Spleen (tissue), 11 donors: Measurements from ENCODE around the gene DPP9. TPM values are rescaled to one million over a fixed set of nuclear protein-coding genes. Genes with fewer than 3 reads are reported as not detected.

Source experiments
- DNase-seq: peaks from one replicate; pipeline ENCODE4 v3.0.0-alpha.2; 2020
- H3K27ac ChIP-seq, 8 donors: fragments of 200-600 bp; sonication (generic) in 7 of 8; 1 replicate in 4 of 8; 2 replicates in 4 of 8; pipeline versions ENCODE4 v1.5.0 to v1.8.0; 2016 to 2021; ENCODE audit warnings: inconsistent platforms in 4 of 8, mild to moderate bottlenecking in 4 of 8, moderate library complexity in 1 of 8
- H3K27me3 ChIP-seq, 7 donors: fragments of 200-600 bp; sonication (generic) in 6 of 7; replicated peaks in 1 of 7; 1 replicate in 4 of 7; 2 replicates in 3 of 7; pipeline versions ENCODE4 v1.5.0 to v1.8.0; 2016 to 2021; ENCODE audit warnings: inconsistent platforms in 3 of 7, mild to moderate bottlenecking in 1 of 7
- H3K36me3 ChIP-seq, 6 donors: fragments of 200-600 bp; sonication (generic) in 5 of 6; 1 replicate in 4 of 6; 2 replicates in 2 of 6; pipeline versions ENCODE4 v1.5.0 to v1.8.0; 2016 to 2021; ENCODE audit warnings: inconsistent platforms in 2 of 6
- H3K4me1 ChIP-seq, 6 donors: fragments of 200-600 bp; sonication (generic) in 5 of 6; 1 replicate in 3 of 6; 2 replicates in 3 of 6; pipeline versions ENCODE4 v1.5.0 to v1.8.0; 2016 to 2021; ENCODE audit warnings: inconsistent platforms in 3 of 6
- H3K4me3 ChIP-seq, 8 donors: fragments of 200-600 bp; sonication (generic) in 7 of 8; 1 replicate in 4 of 8; 2 replicates in 4 of 8; pipeline versions ENCODE4 v1.5.0 to v1.8.0; 2016 to 2021; ENCODE audit warnings: inconsistent platforms in 4 of 8, mild to moderate bottlenecking in 4 of 8, moderate library complexity in 2 of 8
- H3K9me3 ChIP-seq, 8 donors: fragments of 200-600 bp; sonication (generic) in 7 of 8; 1 replicate in 4 of 8; 2 replicates in 4 of 8; pipeline versions ENCODE4 v1.5.0 to v1.8.0; 2016 to 2021; ENCODE audit warnings: inconsistent platforms in 4 of 8
- CTCF ChIP-seq, 11 experiments: fragments of 200-600 bp in 7 of 11; fragments of 450-650 bp in 4 of 11; sonication (generic) in 4 of 11; IDR thresholded peaks in 8 of 11; conservative IDR thresholded peaks in 3 of 11; 1 replicate in 7 of 11; 2 replicates in 4 of 11; pipeline versions ENCODE4 v1.4.0 to v1.8.0; 2016 to 2021; ENCODE audit warnings: antibody characterized with exemption in 11 of 11, inconsistent platforms in 4 of 11, mild to moderate bottlenecking in 1 of 11
- POLR2A ChIP-seq, 3 donors: fragments of 450-650 bp; IDR thresholded peaks; one replicate each; pipeline ENCODE4 v1.5.1; 2017; ENCODE audit warnings: antibody characterized with exemption in 3 of 3, mild to moderate bottlenecking in 1 of 3
- POLR2AphosphoS5 ChIP-seq, 3 donors: sonication (generic); formaldehyde crosslinking; IDR thresholded peaks; one replicate each; pipeline ENCODE4 v1.5.1; 2017; ENCODE audit warnings: antibody characterized with exemption in 3 of 3
- WGBS, 5 donors: extraction: QIAGEN DNeasy Blood & Tissue Kit in 3 of 5; methylation state at CpG; one replicate each; pipeline versions ENCODE4 v1.1.5 to v1.1.7; 2013 to 2018; 5-methylcytosine and 5-hydroxymethylcytosine counted together
- intact Hi-C: fragments of 100-400 bp; cut with DNase I; formaldehyde crosslinking; loops from one replicate; pipeline ENCODE4 v1.15.0; 2023; ENCODE audit warnings: low total_unique reads
- polyA plus RNA-seq, 3 donors: library from polyadenylated mRNA; stranded (reverse); fragments of 200-250 nt; gene quantifications; one replicate each; pipeline ENCODE4 v1.2.1, GENCODE V29; 2013
- total RNA-seq, 7 donors: library from RNA; depleted of rRNA in 3 of 7; stranded (reverse); fragments of >200 nt in 3 of 7; fragmentation: NEBNext Ultra II Directional in 4 of 7; extraction: Animal tissue kit (Norgen Biotek cat#: 25700) in 4 of 7; gene quantifications; one replicate each; pipeline versions ENCODE4 v1.1.0 to v1.2.1, GENCODE V29; 2016 to 2021
- donor health status: healthy with polysubstance abuse.
- donor health status: DM: no; HTN: no; CAD: no; lungs with moderate emphysema.
- donor health status: DM: no; HTN: no; CAD: no.
- donor health status: Bipolar disorder and iron deficiency.
- donor health status: healthy.
- donor health status: DM: no; HTN: no; CAD: no.
- donor health status: DM: yes; HTN: yes; CAD: no.

Gene DPP9
- total and polyA plus RNA-seq, 10 donors, result 22.8 to 89.9 (median 64.9) TPM

DNA sequence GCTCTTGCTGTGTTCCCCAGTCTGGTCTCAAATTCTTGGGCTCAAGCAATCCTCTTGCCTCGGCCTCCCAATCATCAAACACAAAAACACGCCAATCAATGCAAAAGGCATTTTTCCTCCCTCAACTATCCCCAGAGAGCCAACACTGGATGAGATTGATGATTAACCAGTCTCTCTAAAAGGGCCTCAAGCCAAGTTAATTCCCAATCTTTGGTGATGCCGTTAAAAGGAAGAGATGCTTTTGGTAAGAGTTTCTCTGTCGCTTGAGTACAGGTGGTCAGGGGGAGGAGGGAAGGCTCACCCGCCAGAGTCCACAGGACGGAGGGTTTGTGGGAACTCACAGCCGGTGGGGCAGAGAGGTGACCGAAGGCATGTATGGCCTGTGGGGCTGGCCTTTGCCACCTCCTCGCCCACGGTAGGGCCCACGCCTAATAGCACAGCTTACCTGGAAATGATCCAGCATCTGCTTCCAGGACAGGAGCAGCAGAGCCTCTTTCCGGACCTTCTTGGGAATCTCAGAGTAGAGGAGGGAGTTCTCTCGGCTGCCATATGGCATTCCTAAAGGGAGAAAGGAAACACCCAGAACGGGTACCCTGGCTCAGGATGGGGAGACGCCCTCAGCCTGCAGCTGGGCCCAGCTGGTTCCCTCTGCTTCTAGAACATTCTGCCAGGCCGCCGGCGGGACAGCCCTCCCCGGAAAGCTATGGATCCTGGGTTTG is 18.1 kb downstream of the DPP9 start:
- H3K27ac ChIP-seq, result no peak overlapping the region
- TF ChIP-seq POLR2AphosphoS5 (IDR thresholded peaks at IDR 0.05) (peak in 1 of 3 donors; percentile 14), CTCF (IDR thresholded peaks at IDR 0.05 in 8 of 11, conservative IDR thresholded peaks at IDR 0.05 in 3 of 11) (no peak), POLR2A (IDR thresholded peaks at IDR 0.05) (no peak)
- WGBS, 5 donors, result 91 to 96% (median 94%) methylated on average over 18 to 19 of the region's 19 CpGs

GRCh38 chr19:4704317-4704673 is 19.3 kb downstream of the DPP9 start:
- intact Hi-C loops, result no loop called here
- Histone ChIP-seq H3K36me3 (peaks cover 0 to 99% (median 72%) of the 10 kb centered on the region in 6 donors), H3K27me3 (no peaks in the 10 kb centered on the region), H3K27ac (no peak overlapping the region), H3K9me3 (no peaks in the 10 kb centered on the region), H3K4me3 (no peak overlapping the region), H3K4me1 (peaks cover 7 to 18% (median 12%) of the 10 kb centered on the region in 6 donors)
- 80 to 91% (median 87%) methylated on average over 9 of the region's 9 CpGs for WGBS, 5 donors
- TF ChIP-seq POLR2AphosphoS5 (IDR thresholded peaks at IDR 0.05) (no peak), POLR2A (IDR thresholded peaks at IDR 0.05) (no peak), CTCF (IDR thresholded peaks at IDR 0.05 in 8 of 11, conservative IDR thresholded peaks at IDR 0.05 in 3 of 11) (no peak)
- DNase-seq, result no peak

More for the DNA sequence above, 18.1 kb downstream of the DPP9 start:
- no peak overlapping the region for H3K4me3 ChIP-seq
- H3K36me3 ChIP-seq, result peaks cover 0 to 99% (median 67%) of the 10 kb centered on the region in 6 donors
- no peaks in the 10 kb centered on the region for H3K9me3 ChIP-seq
- intact Hi-C loops, result no loop called here
- peaks cover 11 to 30% (median 25%) of the 10 kb centered on the region in 6 donors for H3K4me1 ChIP-seq
- no peak for DNase-seq
- H3K27me3 ChIP-seq, result no peaks in the 10 kb centered on the region

GRCh38 chr19:4703671-4704316 is 19.8 kb downstream of the DPP9 start:
- Histone ChIP-seq H3K27ac (no peak overlapping the region), H3K27me3 (no peaks in the 10 kb centered on the region), H3K4me1 (peaks cover 5 to 13% (median 9%) of the 10 kb centered on the region in 6 donors), H3K36me3 (peaks cover 0 to 99% (median 76%) of the 10 kb centered on the region in 6 donors), H3K4me3 (no peak overlapping the region), H3K9me3 (no peaks in the 10 kb centered on the region)
- intact Hi-C loops, result no loop called here
- 91 to 97% (median 94%) methylated on average over 26 to 28 of the region's 28 CpGs for WGBS, 5 donors
- DNase-seq, result no peak
- TF ChIP-seq CTCF (IDR thresholded peaks at IDR 0.05 in 8 of 11, conservative IDR thresholded peaks at IDR 0.05 in 3 of 11), result no peak
- no peak for TF ChIP-seq POLR2A (IDR thresholded peaks at IDR 0.05)
- peak in 2 of 3 donors; percentile 5 to 11 for TF ChIP-seq POLR2AphosphoS5 (IDR thresholded peaks at IDR 0.05)

- Histone ChIP-seq H3K4me3 (no peak overlapping the region), H3K4me1 (peaks cover 0 to 2% (median 0%) of the 10 kb centered on the region in 6 donors), H3K27ac (no peak overlapping the region), H3K27me3 (no peaks in the 10 kb centered on the region), H3K9me3 (no peaks in the 10 kb centered on the region), H3K36me3 (peaks cover 0 to 99% (median 86%) of the 10 kb centered on the region in 6 donors)
- intact Hi-C loops, result no loop called here
- no peak for DNase-seq
- TF ChIP-seq POLR2A (IDR thresholded peaks at IDR 0.05) (no peak), CTCF (IDR thresholded peaks at IDR 0.05 in 8 of 11, conservative IDR thresholded peaks at IDR 0.05 in 3 of 11) (no peak), POLR2AphosphoS5 (IDR thresholded peaks at IDR 0.05) (peak in 1 of 3 donors; percentile 27)
- 86 to 97% (median 92%) methylated on average over 11 of the region's 11 CpGs for WGBS, 5 donors
These were observed 20.9 kb downstream of the DPP9 start for GRCh38 chr19:4702764-4703163.
